Fibroblast of villous mesenchyme (primary cell): ENCODE measurements around the gene CNTN6. TPM values are rescaled to one million over a fixed set of nuclear protein-coding genes. Genes with fewer than 3 reads are reported as not detected.

Source experiments
- DNase-seq: peaks from one replicate; pipeline ENCODE4 v3.0.0-alpha.2; 2010; ENCODE audit warnings: low read depth
- H3K4me3 ChIP-seq: 2 replicates; pipeline ENCODE4 v1.5.1; 2011; ENCODE audit warnings: low read depth, mild to moderate bottlenecking, low read length
- CTCF ChIP-seq: IDR thresholded peaks from 2 replicates; pipeline ENCODE4 v1.5.1; 2012; ENCODE audit warnings: low read depth, mild to moderate bottlenecking, low read length; ENCODE audit not compliant: insufficient read depth
- total RNA-seq: library from RNA; depleted of rRNA; stranded (reverse); fragments of >200 nt; gene quantifications from 2 replicates; pipeline ENCODE4 v1.2.3, GENCODE V29; 2012

Gene CNTN6
- total RNA-seq, 1 donor, result under 0.01 TPM

- H3K4me3 ChIP-seq, result no peak overlapping the region
- no peak for DNase-seq
- no peak for TF ChIP-seq CTCF
These were observed 255.7 kb downstream of the CNTN6 start for GRCh38 chr3:1348547-1348946.

DNA sequence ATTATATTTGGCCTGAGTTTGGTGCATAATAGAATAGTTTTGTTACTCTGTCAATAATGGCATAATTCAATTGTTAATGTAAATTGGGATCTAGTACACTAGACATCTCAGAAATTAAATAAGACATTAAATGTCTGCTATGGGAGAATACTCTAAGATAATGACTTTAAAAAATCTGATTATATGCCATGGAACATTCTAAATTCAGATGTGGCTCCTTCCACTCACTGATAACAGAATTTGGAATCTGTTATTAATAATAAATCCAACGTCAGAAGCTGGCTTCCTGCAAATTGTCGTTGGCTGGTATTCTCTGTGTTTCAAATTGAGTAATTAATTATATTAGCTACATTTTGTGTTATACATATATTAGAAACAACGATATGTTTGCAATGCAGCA is 258.1 kb downstream of the CNTN6 start:
- no peak for TF ChIP-seq CTCF
- H3K4me3 ChIP-seq, result no peak overlapping the region
- no peak for DNase-seq

DNA sequence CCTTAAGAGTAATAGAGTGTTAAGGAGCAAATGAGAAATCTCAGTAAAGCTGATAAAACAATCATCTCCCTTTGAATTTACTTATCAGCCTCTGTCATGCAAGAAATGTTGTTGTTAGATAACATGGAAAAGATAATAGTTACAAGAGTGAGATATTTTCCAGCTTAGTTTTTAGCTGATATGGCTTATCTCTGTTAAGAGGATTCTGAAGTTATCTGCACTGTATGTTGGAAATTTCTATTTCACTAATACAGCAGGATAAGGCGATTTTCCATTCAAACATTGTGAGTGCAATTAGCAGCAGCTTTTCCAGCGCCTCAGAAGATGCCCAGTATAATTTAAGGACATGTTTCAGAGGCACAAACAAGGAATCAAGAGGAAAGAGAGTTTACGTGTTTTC is 262.9 kb downstream of the CNTN6 start:
- no peak overlapping the region for H3K4me3 ChIP-seq
- TF ChIP-seq CTCF, result no peak
- DNase-seq, result no peak

DNA sequence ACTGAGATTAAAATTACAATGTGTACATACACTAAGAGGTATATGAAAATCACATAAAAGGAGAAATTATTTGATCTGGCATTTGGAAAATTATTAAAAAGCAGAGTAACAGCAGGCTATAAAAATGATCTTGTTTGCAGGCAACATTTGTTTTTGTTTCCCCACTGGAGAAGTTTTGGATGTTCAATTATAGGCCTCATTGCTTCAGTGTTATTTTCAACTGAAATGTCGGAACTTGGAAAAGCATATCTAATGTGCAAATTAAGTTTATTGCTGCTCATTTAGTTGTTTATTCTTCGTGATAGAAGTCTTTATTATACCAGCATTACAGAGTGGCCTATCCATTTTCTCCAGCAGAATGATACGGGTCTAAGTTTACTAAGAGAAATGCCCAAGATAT is 263.3 kb downstream of the CNTN6 start:
- DNase-seq, result no peak
- no peak overlapping the region for H3K4me3 ChIP-seq
- no peak for TF ChIP-seq CTCF

- no peak for DNase-seq
- H3K4me3 ChIP-seq, result no peak overlapping the region
- no peak for TF ChIP-seq CTCF
These were observed 272.7 kb downstream of the CNTN6 start for GRCh38 chr3:1365528-1365927.

DNA sequence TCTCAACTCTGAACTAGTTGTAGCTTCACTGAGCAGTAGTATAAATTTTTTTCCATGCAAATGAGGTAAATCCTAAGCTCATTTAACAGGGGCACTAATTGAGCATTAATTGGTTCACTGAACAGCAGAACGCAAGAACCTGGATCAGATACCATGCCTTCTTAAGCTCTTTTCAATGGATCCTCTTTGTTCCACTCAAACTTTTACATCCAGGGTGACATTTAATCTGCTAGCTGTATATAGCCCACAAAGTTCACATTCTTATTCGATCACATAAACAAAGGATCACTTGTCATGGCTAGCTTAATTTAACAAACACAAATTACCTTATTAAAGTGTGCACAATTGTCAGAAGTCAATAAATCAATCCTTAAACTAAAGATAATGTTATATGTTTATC is 281.6 kb downstream of the CNTN6 start:
- DNase-seq, result no peak
- TF ChIP-seq CTCF, result no peak
- no peak overlapping the region for H3K4me3 ChIP-seq

DNA sequence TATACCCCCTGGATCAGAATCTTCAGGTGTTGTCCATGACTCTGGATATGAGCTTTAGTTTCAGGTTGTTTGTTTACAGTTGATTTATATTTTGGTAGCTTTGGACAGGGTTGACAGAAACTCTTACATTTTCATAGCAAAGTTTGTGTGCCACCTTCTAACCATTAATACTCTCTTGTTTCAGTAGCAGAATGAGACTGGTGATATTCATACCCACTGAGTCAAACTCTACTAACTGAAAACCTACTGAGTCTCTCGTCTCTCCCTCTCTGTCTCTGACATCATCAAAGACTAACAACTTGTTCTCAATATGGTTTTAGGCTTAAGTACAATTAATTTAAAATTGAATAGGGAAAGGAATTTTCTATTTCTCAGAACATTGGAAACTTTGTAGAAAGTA is 282.3 kb downstream of the CNTN6 start:
- no peak overlapping the region for H3K4me3 ChIP-seq
- no peak for TF ChIP-seq CTCF
- no peak for DNase-seq
